HPDE6-E6E7 (cell line): ENCODE measurements around the gene NTN4.
A peak's percentile ranks its signal among the peaks of the same experiment; 100 is the strongest.
"Not testable (repeated sequence)": the region's sequence is repeated elsewhere in the genome, so short reads cannot be mapped to it uniquely, and the experiment has no call there.

ENCODE experiments used
- DNase-seq: peaks from one replicate; pipeline ENCODE4 v3.0.0; 2011; ENCODE audit warnings: missing footprints; ENCODE audit errors: extremely low spot score

The NTN4 gene

GRCh38 chr12:95796225-95796981 is 5.8 kb upstream of the NTN4 start:
- no peak for DNase-seq

- no peak for DNase-seq
Measured at GRCh38 chr12:95790917-95791849, 619 bp upstream of the NTN4 start.

GRCh38 chr12:95789126-95790032 is 1.2 kb downstream of the NTN4 start:
- DNase-seq, result no peak

- DNase-seq, result no peak
Measured at GRCh38 chr12:95788637-95789036, 1.9 kb downstream of the NTN4 start.

- DNase-seq, result no peak
Measured at GRCh38 chr12:95787274-95787818, 3.2 kb downstream of the NTN4 start.

GRCh38 chr12:95784915-95785314 is 5.6 kb downstream of the NTN4 start:
- DNase-seq, result no peak

- DNase-seq, result no peak
Measured at GRCh38 chr12:95784286-95784685, 6.3 kb downstream of the NTN4 start.

- not testable (repeated sequence) for DNase-seq
Measured at GRCh38 chr12:95775466-95775865, 15.1 kb downstream of the NTN4 start.

GRCh38 chr12:95774311-95775045 is 16.1 kb downstream of the NTN4 start:
- no peak for DNase-seq

GRCh38 chr12:95773320-95773719 is 17.2 kb downstream of the NTN4 start:
- no peak for DNase-seq

- DNase-seq, result no peak
Measured at GRCh38 chr12:95767703-95768102, 22.9 kb downstream of the NTN4 start.

- no peak for DNase-seq
Measured at GRCh38 chr12:95766356-95767019, 24.1 kb downstream of the NTN4 start.

GRCh38 chr12:95764848-95765247 is 25.7 kb downstream of the NTN4 start:
- DNase-seq, result no peak

GRCh38 chr12:95763809-95764253 is 26.7 kb downstream of the NTN4 start:
- peak; percentile 85 for DNase-seq

- no peak for DNase-seq
Measured at GRCh38 chr12:95762123-95762785, 28.3 kb downstream of the NTN4 start.

- DNase-seq, result no peak
Measured at GRCh38 chr12:95760371-95760770, 30.2 kb downstream of the NTN4 start.

GRCh38 chr12:95759718-95760117 is 30.8 kb downstream of the NTN4 start:
- no peak for DNase-seq

GRCh38 chr12:95759039-95759438 is 31.5 kb downstream of the NTN4 start:
- no peak for DNase-seq

GRCh38 chr12:95756362-95756761 is 34.2 kb downstream of the NTN4 start:
- no peak for DNase-seq
